GM21515 (cell line): ENCODE measurements around the gene HDGFL1.

ENCODE experiments used
- ATAC-seq: cut with Tn5 transposase; IDR thresholded peaks from one replicate; pipeline ENCODE4 v1.9.1; 2021; ENCODE audit not compliant: unreplicated experiment

HDGFL1 gene

DNA sequence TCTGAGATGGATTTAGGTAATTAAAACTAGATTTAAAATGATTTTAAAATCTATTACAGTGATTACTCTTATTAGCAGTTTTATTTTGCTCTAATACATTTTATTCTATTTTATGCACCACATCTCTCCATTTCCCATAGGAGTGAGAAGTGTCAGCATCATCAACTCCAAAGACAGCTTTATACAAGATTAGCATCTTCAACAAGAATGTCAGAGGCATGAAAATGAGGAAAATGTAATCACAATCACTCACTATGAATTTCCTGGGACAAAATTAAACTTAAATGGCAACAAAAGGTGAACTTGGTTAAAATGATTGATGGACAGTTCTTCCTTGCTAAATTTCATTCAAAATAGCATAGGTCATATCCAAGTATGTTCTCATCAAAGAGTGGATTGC is 19.8 kb downstream of the HDGFL1 start:
- no peak for ATAC-seq

GRCh38 chr6:22590423-22590822 is 21.1 kb downstream of the HDGFL1 start:
- ATAC-seq = no peak

GRCh38 chr6:22593895-22594294 is 24.5 kb downstream of the HDGFL1 start:
- ATAC-seq = no peak

DNA sequence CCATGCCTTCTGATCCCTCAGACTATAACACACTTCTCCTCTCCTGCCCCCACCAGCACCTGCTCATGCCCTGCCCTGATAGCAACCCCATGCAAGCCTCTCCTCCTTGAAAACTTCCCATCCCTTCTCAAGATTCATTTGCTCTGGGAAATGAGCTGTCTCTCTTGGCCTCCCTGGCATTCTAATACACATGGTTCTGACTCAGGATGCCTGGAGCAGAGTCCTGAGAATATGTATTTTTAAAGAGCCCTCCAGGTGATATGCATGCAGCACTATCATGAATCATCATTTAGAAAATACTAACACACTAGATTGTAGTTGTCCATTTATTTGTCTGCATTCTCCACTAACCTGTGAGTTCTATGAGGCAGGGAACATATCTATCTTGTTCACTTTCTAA is 26.6 kb downstream of the HDGFL1 start:
- no peak for ATAC-seq

DNA sequence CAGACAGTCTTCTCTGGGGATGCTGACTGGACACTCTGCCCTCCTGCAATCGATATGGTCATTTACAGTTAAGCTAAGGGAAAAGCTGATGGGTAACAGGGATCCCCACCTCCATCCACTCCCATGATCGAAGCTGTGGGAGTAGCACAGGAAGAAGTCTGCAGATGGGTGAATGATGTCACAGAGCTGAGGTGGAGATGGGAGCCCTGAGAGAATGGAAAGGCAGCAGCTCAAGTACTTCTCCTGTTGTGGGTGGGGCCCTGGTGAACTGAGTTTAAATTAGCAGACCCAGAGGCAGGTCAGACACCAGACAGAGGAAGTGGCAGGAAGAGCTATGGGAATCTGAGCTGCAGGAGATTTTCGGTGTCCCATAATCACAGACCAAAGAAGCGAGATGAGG is 29.0 kb downstream of the HDGFL1 start:
- ATAC-seq = no peak

DNA sequence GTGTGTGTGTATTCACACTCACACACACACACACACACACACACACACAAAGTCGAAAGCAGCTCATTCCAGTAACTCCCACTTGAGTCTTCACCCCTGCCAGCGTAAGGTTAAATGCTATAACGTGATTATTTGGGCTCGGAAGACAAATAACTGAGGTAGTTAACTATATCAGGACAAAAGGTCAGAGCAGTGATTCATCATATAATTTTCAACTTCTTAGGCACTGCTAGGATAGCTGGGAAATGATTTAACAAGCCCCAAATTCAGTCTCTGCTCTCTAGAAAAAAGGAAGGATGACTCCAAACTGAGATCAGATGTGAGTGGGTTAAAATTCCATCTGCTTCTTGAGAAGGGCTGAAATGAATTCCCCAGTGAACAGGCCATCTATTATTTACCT is 30.7 kb downstream of the HDGFL1 start:
- ATAC-seq = no peak

GRCh38 chr6:22601984-22602383 is 32.6 kb downstream of the HDGFL1 start:
- ATAC-seq = no peak

DNA sequence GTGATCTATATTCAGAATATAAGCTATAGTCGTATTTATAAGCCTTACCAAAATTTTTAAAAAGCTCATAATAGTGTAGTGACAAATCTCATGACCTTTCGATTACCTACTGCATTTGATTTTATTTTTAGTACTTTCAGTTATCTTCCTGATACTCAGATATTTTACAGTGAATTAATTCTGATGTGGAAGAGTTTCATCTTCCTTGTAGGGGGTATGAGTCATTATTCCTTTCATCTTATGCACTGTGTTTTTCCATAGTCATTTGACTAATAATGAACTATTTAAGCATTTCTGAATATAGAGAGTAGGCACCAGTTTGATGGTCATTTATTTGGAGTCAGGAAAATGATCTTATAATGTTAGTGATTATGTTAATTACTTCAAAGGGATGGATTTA is 36.4 kb downstream of the HDGFL1 start:
- ATAC-seq = no peak

- no peak for ATAC-seq
Measured at GRCh38 chr6:22610127-22610526, 40.8 kb downstream of the HDGFL1 start.

GRCh38 chr6:22612236-22612635 is 42.9 kb downstream of the HDGFL1 start:
- no peak for ATAC-seq

DNA sequence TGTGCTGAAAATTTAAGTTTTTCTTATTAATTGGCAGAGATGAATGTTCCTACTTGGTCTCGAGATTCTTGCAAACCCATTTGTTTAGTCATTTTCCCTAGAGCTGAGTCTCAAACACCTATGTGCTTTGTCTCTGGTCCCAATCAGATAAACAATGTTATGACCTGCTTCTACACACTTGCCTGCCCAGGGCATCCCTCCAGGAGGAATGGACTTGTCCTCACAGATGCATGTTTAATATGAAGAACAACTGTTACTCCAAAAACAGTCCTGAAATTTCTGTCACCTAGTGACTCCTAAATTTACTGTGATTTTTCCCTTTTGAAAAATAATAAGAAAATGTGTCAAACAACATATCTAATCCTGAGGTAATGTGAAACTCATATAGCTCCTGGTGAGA is 43.7 kb downstream of the HDGFL1 start:
- no peak for ATAC-seq

DNA sequence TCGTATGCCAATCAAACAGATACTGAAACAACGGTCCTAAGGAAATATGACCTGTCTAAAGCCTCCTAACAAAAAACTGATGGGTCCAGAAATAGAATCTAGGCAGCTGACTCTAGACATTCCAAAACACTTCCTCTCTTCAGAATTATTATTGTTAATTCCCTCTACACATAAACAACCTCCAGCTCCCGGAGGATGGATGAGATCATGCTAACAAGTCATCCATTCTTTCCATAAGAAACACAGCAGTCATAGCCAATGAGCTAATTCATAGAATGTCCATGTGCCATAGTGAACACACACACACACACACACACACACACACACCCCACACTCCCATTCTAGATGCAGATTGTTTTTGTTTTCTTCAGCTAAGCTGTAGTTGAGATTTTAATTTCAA is 44.3 kb downstream of the HDGFL1 start:
- no peak for ATAC-seq

- no peak for ATAC-seq
Measured at GRCh38 chr6:22614547-22614946, 45.2 kb downstream of the HDGFL1 start.

DNA sequence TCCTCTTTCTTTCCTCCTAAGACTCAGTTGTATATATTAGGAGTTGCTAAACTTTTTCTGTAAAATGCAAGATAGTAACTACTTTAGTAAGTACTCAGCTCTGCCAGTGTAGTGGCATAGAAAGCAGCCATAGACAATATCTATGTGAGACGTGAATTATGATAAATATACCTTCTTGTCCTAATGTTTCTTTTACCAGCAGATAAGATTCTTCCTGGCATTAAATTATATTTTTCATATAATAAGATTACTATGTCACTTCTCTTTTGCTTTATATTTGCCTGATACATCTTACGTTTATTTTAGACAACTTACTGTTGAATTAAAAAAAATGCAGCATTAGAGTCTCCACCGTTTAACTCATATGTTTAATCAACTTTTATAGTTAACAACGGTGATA is 51.7 kb downstream of the HDGFL1 start:
- no peak for ATAC-seq
